Activated T-helper 17 cell treated with anti-CD3 and anti-CD28 coated beads, Interleukin-2, amount 50 U/mL, for 72 hours (primary cell): Measurements from ENCODE around the gene NFATC3. TPM values are rescaled to one million over a fixed set of nuclear protein-coding genes. Genes with fewer than 3 reads are reported as not detected.

Experiments used
- ATAC-seq: fragments of 150-1000 bp; cut with Tn5 transposase; replicated peaks from 2 replicates; pipeline ENCODE4 v1.10.0; 2021; ENCODE audit warnings: mild to moderate bottlenecking, moderate library complexity
- H3K27ac Mint-ChIP-seq: one replicate; pipeline ENCODE4 v1.8.0; 2022; ENCODE audit warnings: mixed read lengths
- H3K27me3 Mint-ChIP-seq: one replicate; pipeline ENCODE4 v1.8.0; 2022; ENCODE audit warnings: mixed read lengths
- H3K36me3 Mint-ChIP-seq: one replicate; pipeline ENCODE4 v1.8.0; 2022; ENCODE audit warnings: low read depth, mild to moderate bottlenecking, mixed read lengths
- H3K4me1 Mint-ChIP-seq: one replicate; pipeline ENCODE4 v1.8.0; 2022; ENCODE audit warnings: mixed read lengths
- H3K4me3 Mint-ChIP-seq: one replicate; pipeline ENCODE4 v1.8.0; 2022; ENCODE audit warnings: mild to moderate bottlenecking, mixed read lengths
- H3K9me3 Mint-ChIP-seq: one replicate; pipeline ENCODE4 v1.8.0; 2022; ENCODE audit warnings: mixed read lengths
- total RNA-seq, 2 donors: library from RNA; stranded (reverse); gene quantifications; one replicate each; pipeline ENCODE4 v1.2.3, GENCODE V29; 2022

NFATC3 gene
- total RNA-seq, 2 donors from 2014 or later: 71.1 to 78.1 TPM

DNA sequence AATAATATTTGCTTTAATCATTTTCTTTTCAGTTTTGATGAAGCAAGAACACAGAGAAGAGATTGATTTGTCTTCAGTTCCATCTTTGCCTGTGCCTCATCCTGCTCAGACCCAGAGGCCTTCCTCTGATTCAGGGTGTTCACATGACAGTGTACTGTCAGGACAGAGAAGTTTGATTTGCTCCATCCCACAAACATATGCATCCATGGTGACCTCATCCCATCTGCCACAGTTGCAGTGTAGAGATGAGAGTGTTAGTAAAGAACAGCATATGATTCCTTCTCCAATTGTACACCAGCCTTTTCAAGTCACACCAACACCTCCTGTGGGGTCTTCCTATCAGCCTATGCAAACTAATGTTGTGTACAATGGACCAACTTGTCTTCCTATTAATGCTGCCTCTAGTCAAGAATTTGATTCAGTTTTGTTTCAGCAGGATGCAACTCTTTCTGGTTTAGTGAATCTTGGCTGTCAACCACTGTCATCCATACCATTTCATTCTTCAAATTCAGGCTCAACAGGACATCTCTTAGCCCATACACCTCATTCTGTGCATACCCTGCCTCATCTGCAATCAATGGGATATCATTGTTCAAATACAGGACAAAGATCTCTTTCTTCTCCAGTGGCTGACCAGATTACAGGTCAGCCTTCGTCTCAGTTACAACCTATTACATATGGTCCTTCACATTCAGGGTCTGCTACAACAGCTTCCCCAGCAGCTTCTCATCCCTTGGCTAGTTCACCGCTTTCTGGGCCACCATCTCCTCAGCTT lies 105.8 kb downstream of the NFATC3 start:
- Mint-ChIP-seq H3K4me3 (no peak overlapping the region), H3K27me3 (no peaks in the 10 kb centered on the region), H3K9me3 (no peaks in the 10 kb centered on the region), H3K4me1 (no peaks in the 10 kb centered on the region), H3K27ac (no peak overlapping the region), H3K36me3 (peaks cover 65% of the 10 kb centered on the region)
- ATAC-seq: no peak

DNA sequence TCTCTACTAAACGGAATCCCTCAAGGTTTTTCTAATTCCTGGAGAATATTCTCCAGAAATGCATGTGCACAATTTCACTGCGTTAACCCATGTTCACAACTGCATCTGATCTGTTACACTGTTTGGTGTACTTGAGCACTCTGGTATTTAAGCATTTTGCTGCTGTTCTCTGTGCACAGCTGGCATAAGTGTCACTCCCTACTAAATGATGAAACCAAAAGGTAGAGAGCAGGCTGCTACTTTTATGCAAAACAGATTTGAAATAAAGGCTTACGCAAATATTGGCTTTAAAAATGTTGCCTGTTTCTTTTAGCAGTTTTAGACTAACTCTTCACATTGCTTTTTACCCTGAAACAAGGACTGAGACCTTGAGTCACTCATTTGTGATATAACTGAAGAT lies 109.1 kb downstream of the NFATC3 start:
- H3K27ac Mint-ChIP-seq: peak overlapping the region; percentile 54
- no peak overlapping the region for H3K4me3 Mint-ChIP-seq
- peaks cover 48% of the 10 kb centered on the region for H3K36me3 Mint-ChIP-seq
- ATAC-seq: no peak
- no peaks in the 10 kb centered on the region for H3K4me1 Mint-ChIP-seq
- H3K27me3 Mint-ChIP-seq: no peaks in the 10 kb centered on the region
- no peaks in the 10 kb centered on the region for H3K9me3 Mint-ChIP-seq

- peaks cover 42% of the 10 kb centered on the region for H3K36me3 Mint-ChIP-seq
- ATAC-seq: no peak
- peaks cover 7% of the 10 kb centered on the region for H3K4me1 Mint-ChIP-seq
- H3K4me3 Mint-ChIP-seq: no peak overlapping the region
- no peak overlapping the region for H3K27ac Mint-ChIP-seq
- no peaks in the 10 kb centered on the region for H3K27me3 Mint-ChIP-seq
- no peaks in the 10 kb centered on the region for H3K9me3 Mint-ChIP-seq
These were observed 112.1 kb downstream of the NFATC3 start for GRCh38 chr16:68197250-68197649.

DNA sequence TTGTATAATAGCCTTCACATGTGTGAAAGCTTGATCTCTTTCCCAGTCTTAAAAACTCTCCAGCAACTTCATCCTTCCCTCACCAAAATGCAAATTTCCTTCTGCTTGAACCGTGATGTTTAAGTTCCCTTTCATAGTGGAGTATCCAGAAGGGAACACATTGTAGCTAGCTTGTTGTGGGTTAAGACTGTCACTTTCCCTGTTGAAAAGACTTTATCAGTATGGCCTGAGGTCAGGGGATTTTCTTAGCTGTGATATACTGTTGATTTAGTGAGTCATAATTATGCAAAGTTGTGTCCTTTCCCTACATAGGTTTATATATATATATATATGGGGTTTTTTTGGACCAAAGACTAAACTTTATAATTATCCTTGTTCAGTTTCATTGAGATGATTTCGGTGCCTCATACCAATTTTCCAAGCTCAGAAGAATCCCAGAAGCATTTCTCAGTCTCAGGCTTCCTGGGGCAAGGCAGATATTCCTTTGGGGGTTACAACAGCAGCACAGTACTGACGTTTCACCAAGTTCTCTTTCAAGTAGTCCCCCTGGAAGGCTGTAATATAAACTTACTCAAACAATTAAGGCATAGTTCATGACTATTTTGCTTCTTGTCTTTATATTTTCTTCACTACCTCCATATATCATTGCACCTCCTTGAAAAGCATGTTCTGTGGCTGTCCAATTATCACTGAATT lies 115.1 kb downstream of the NFATC3 start:
- H3K4me3 Mint-ChIP-seq: peak overlapping the region; percentile 3
- no peaks in the 10 kb centered on the region for H3K27me3 Mint-ChIP-seq
- peak overlapping the region; percentile 76 for H3K27ac Mint-ChIP-seq
- H3K9me3 Mint-ChIP-seq: no peaks in the 10 kb centered on the region
- peaks cover 25% of the 10 kb centered on the region for H3K36me3 Mint-ChIP-seq
- H3K4me1 Mint-ChIP-seq: peaks cover 7% of the 10 kb centered on the region
- peak; percentile 93 for ATAC-seq

- H3K4me3 Mint-ChIP-seq: no peak overlapping the region
- H3K27me3 Mint-ChIP-seq: no peaks in the 10 kb centered on the region
- peaks cover 33% of the 10 kb centered on the region for H3K36me3 Mint-ChIP-seq
- no peaks in the 10 kb centered on the region for H3K9me3 Mint-ChIP-seq
- H3K27ac Mint-ChIP-seq: no peak overlapping the region
- no peak for ATAC-seq
- H3K4me1 Mint-ChIP-seq: peaks cover 7% of the 10 kb centered on the region
These were observed 116.9 kb downstream of the NFATC3 start for GRCh38 chr16:68202091-68202519.

DNA sequence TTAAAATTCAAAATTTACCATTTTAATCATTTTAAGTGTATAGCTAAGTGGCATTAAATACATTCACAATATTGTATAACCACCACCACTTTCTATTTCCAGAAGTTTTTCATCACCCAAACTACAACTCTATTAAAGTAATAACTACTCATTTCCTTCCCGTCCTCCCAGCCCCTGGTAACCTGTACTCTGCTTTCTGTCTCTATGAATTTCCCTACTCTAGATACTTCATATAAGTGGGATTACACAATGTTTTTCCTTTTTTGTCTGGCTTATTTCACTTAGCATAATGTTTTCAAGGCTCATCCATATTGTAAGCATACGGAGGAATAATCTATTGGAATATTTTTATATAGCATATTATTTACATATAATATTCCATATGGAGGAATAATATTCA lies 121.1 kb downstream of the NFATC3 start:
- Mint-ChIP-seq H3K27ac (no peak overlapping the region), H3K4me3 (no peak overlapping the region), H3K9me3 (no peaks in the 10 kb centered on the region), H3K36me3 (peaks cover 38% of the 10 kb centered on the region), H3K4me1 (peaks cover 8% of the 10 kb centered on the region), H3K27me3 (no peaks in the 10 kb centered on the region)
- no peak for ATAC-seq

DNA sequence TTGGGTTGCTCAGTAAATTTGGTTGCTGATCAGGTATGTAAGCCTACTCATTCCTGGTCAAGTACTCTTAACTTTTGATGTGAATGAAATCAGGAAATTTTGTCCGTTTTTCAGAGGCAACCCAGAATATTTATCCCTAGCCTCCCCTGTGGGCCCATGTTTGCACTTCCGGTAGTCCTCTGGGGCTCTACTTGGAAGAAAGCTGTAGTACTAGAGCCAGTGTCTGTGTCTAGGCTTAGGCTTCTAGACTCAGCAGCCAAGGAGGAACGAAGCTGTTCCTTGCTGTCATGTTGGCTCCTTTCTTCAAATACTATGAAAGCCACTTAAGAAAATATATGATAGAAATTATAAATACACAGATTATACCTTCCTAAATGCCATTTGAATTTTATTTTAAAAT lies 129.6 kb downstream of the NFATC3 start:
- H3K36me3 Mint-ChIP-seq: peaks cover 51% of the 10 kb centered on the region
- no peaks in the 10 kb centered on the region for H3K27me3 Mint-ChIP-seq
- H3K9me3 Mint-ChIP-seq: no peaks in the 10 kb centered on the region
- no peak for ATAC-seq
- no peak overlapping the region for H3K4me3 Mint-ChIP-seq
- H3K4me1 Mint-ChIP-seq: peaks cover 8% of the 10 kb centered on the region
- H3K27ac Mint-ChIP-seq: no peak overlapping the region

GRCh38 chr16:68215302-68215701 lies 130.1 kb downstream of the NFATC3 start:
- H3K36me3 Mint-ChIP-seq: peaks cover 57% of the 10 kb centered on the region
- no peak for ATAC-seq
- peak overlapping the region; percentile 5 for H3K27ac Mint-ChIP-seq
- H3K4me3 Mint-ChIP-seq: no peak overlapping the region
- peaks cover 8% of the 10 kb centered on the region for H3K4me1 Mint-ChIP-seq
- H3K27me3 Mint-ChIP-seq: no peaks in the 10 kb centered on the region
- H3K9me3 Mint-ChIP-seq: no peaks in the 10 kb centered on the region

DNA sequence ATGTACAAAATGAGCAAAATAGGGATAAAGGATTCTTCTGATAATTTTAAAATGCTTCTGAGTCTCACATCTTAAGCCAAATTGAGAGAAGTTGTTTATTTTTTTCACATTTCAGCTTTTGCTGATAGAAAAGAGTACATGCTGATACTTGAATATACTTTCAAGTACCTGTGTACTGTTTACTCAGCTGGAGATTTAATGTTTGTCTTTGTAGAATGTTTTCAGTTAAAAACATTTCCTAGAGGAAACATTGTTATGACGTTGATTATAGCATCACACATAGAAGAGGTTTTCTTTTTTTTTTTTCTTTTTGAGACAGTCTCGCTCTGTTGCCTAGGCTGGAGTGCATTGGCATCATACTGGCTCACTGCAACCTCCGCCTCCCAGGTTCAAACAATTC lies 131.1 kb downstream of the NFATC3 start:
- Mint-ChIP-seq H3K27me3 (no peaks in the 10 kb centered on the region), H3K27ac (peak overlapping the region; percentile 5), H3K9me3 (no peaks in the 10 kb centered on the region), H3K4me3 (no peak overlapping the region), H3K36me3 (peaks cover 59% of the 10 kb centered on the region), H3K4me1 (peaks cover 8% of the 10 kb centered on the region)
- no peak for ATAC-seq

DNA sequence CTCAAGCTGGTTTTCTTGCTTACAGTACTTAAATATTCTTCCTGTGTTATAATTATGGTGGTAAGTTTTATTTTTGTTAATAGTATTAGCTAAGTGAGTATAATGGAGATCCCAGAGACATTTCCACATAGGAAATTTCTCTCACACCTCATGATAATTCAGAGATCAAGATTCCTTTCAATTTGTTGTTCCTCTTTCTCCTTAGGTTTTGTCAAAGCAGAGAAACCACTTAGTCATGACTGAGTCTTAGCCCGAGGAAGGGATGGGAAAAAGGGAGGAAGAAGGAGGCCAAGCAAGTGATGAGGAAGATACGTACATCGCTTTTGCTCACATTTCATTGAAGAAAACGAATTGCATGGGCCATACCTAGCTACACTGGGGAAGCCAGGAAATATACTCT lies 132.3 kb downstream of the NFATC3 start:
- ATAC-seq: no peak
- Mint-ChIP-seq H3K27ac (peak overlapping the region; percentile 51), H3K4me1 (peaks cover 8% of the 10 kb centered on the region), H3K36me3 (peaks cover 71% of the 10 kb centered on the region), H3K9me3 (no peaks in the 10 kb centered on the region), H3K27me3 (no peaks in the 10 kb centered on the region), H3K4me3 (no peak overlapping the region)

- H3K9me3 Mint-ChIP-seq: no peaks in the 10 kb centered on the region
- H3K4me3 Mint-ChIP-seq: no peak overlapping the region
- H3K27me3 Mint-ChIP-seq: no peaks in the 10 kb centered on the region
- ATAC-seq: no peak
- H3K36me3 Mint-ChIP-seq: peaks cover 75% of the 10 kb centered on the region
- peak overlapping the region; percentile 76 for H3K27ac Mint-ChIP-seq
- H3K4me1 Mint-ChIP-seq: peaks cover 8% of the 10 kb centered on the region
These were observed 134.7 kb downstream of the NFATC3 start for GRCh38 chr16:68219725-68220351.

DNA sequence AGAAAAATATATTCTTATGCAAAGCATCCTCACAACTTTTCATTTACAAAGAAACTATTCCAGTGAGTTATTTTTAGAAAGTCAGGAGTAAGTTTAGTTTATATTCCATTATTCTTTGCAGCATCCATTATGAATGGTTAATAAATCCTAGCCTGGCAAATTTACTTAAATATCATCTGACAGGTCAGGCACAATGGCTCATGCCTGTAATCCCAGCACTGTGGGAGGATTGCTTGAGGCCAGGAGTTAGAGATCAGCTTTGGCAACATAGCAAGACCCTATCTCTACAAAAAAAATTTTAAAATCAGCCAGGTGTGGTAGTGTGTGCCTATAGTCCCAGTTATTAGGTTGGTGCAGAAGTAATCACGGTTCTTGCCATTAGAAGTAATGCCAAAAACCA lies 137.9 kb downstream of the NFATC3 start:
- Mint-ChIP-seq H3K9me3 (no peaks in the 10 kb centered on the region), H3K27me3 (no peaks in the 10 kb centered on the region), H3K4me1 (peaks cover 5% of the 10 kb centered on the region), H3K27ac (peak overlapping the region; percentile 36), H3K36me3 (peaks cover 74% of the 10 kb centered on the region), H3K4me3 (no peak overlapping the region)
- ATAC-seq: no peak

DNA sequence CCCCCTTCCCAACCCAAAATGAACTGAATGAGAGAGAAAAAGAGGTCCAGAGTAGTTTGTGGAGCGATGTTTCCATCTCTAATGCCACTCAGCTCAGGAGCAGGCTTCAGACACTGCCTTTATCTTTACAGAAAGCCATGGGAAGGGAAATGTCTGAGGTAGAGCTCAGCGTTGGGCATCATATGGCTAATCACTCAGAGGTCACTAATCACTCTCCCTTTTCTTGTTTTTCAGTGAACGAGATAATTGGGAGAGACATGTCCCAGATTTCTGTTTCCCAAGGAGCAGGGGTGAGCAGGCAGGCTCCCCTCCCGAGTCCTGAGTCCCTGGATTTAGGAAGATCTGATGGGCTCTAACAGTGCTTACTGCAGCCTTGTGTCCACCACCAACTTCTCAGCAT lies 140.9 kb downstream of the NFATC3 start:
- Mint-ChIP-seq H3K36me3 (peaks cover 65% of the 10 kb centered on the region), H3K27ac (peak overlapping the region; percentile 62), H3K4me1 (peaks cover 5% of the 10 kb centered on the region), H3K4me3 (no peak overlapping the region), H3K9me3 (no peaks in the 10 kb centered on the region), H3K27me3 (no peaks in the 10 kb centered on the region)
- ATAC-seq: no peak

DNA sequence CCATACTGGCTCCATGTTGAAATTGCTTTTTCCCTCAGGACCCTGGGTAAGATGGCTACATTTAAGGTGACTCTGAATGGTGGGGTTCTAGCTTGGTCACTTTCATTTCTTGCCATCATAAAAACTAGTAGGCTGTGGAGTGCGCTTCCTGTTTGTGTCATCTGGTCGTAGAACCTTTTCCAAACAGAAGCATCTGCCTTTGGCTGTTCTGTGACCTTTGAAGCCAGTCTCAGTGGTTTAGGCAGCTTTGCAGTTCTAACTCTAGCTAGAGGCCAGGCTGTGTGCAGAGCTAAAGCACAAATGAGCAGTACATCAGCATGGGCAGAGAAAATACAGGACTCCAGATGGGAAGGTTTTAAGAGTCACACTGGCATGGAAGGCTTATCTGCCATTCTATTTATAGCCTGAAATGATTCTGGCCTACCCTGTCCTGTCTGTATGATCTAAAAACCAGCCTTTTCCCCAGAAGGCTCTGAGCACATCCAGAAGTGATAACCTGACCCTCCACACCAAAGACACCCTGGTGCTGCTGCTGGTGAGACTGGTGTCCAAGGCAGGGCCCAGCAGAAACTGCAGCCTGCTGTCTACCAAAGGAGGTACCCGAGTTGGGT lies 142.1 kb downstream of the NFATC3 start:
- H3K27ac Mint-ChIP-seq: peak overlapping the region; percentile 82
- H3K4me1 Mint-ChIP-seq: peaks cover 5% of the 10 kb centered on the region
- peak overlapping the region; percentile 44 for H3K4me3 Mint-ChIP-seq
- H3K9me3 Mint-ChIP-seq: no peaks in the 10 kb centered on the region
- peaks cover 54% of the 10 kb centered on the region for H3K36me3 Mint-ChIP-seq
- peak; percentile 81 for ATAC-seq
- no peaks in the 10 kb centered on the region for H3K27me3 Mint-ChIP-seq
